Esophagus squamous epithelium (tissue), 4 donors: ENCODE measurements around the gene NCAM1.

Experiments
- CTCF ChIP-seq, 6 experiments: fragments of 450-650 bp in 4 of 6; fragments of 200-600 bp in 2 of 6; sonication (generic) in 2 of 6; IDR thresholded peaks; one replicate each; pipeline ENCODE4 v1.5.1; 2016 to 2019; ENCODE audit warnings: antibody characterized with exemption in 6 of 6, mild to moderate bottlenecking in 4 of 6, moderate library complexity in 4 of 6
- POLR2A ChIP-seq, 4 donors: fragments of 450-650 bp; IDR thresholded peaks; one replicate each; pipeline ENCODE4 v1.6.1; 2017; ENCODE audit warnings: antibody characterized with exemption in 4 of 4, mild to moderate bottlenecking in 4 of 4, moderate library complexity in 3 of 4

DNA sequence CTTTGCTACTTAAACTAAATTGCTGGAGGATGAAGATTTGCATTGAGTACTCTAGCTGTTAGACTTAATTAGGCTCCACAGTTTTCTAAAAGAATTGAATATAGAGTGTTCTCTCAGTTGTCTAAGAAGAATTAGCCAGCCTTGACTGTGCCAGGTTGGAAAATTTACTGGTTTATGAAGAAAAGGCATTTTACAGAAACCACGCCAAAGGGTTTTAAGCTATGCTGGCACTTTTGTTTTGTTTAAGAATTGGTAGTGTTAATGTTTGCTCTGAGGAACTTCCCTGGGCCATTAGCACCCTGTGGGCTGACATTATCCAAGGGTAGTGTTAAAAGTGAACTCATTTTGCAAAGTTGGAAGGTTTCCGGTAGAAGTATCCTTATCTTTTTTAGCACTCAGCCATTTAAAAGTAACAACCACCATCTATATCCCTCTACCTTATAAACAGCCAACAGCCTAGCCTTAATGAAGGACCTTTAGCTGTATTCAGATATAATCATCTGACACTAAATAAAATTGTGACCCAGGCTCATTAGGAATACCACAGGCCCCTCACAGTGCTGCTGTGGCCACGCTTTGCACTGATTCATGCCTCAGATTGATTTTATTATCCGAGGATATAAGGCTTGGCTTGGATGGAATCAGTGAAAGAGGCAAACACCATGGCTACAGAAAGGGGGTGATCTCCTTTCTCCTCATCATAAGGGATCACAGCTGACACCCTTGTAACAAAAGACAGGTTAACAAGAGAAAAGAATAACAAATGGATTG is 158.9 kb downstream of the NCAM1 start:
- TF ChIP-seq CTCF (IDR thresholded peaks at IDR 0.05) (no peak), POLR2A (IDR thresholded peaks at IDR 0.05) (no peak)
